Measurements from ENCODE around the gene BBX.

BBX gene

GRCh38 chr3:107522510-107523288 lies at the start of gene BBX:
Gene BBX (plus strand): TSS chr3:107522962. CDS start chr3:107710461, 187,499 bp downstream.
- H3K27me3 ChIP-seq (ENCODE audit: control insufficient read depth in 1 of 2, insufficient read depth in 2 of 2, low read length in 2 of 2): no peaks in the 10 kb centered on the region
- H3K36me3 ChIP-seq (ENCODE audit: control insufficient read depth in 2 of 2, insufficient read depth in 2 of 2, low read length in 2 of 2): no peaks in the 10 kb centered on the region
- H3K9ac ChIP-seq (ENCODE audit: low read length in 2 of 2): peak within 1 kb of the TSS; percentile 88 to 94
- peaks cover 13% of the 10 kb centered on the region for H3K4me1 ChIP-seq (ENCODE audit: control insufficient read depth, insufficient read depth, low read length)
- H3K27ac ChIP-seq (ENCODE audit: low read length): peak within 1 kb of the TSS; percentile 88
- peak within 1 kb of the TSS; percentile 87 to 97 for H3K4me3 ChIP-seq (ENCODE audit: low read length in 2 of 2)
- no peaks in the 10 kb centered on the region for H3K9me3 ChIP-seq (ENCODE audit: control insufficient read depth in 2 of 2, low read length in 2 of 2)

- Histone ChIP-seq H3K27me3 (ENCODE audit: control insufficient read depth in 1 of 2, insufficient read depth in 2 of 2, low read length in 2 of 2) (no peaks in the 10 kb centered on the region), H3K9me3 (ENCODE audit: control insufficient read depth in 2 of 2, low read length in 2 of 2) (no peaks in the 10 kb centered on the region), H3K36me3 (ENCODE audit: control insufficient read depth in 2 of 2, insufficient read depth in 2 of 2, low read length in 2 of 2) (no peaks in the 10 kb centered on the region), H3K4me3 (ENCODE audit: low read length in 2 of 2) (no peak overlapping the region), H3K27ac (ENCODE audit: low read length) (no peak overlapping the region), H3K4me1 (ENCODE audit: control insufficient read depth, insufficient read depth, low read length) (no peaks in the 10 kb centered on the region), H3K9ac (ENCODE audit: low read length in 2 of 2) (no peak overlapping the region)
Measured at GRCh38 chr3:107476462-107476861, 46.3 kb upstream of the BBX start.

- H3K27me3 ChIP-seq (ENCODE audit: control insufficient read depth in 1 of 2, insufficient read depth in 2 of 2, low read length in 2 of 2): no peaks in the 10 kb centered on the region
- H3K27ac ChIP-seq (ENCODE audit: low read length): no peak overlapping the region
- H3K4me1 ChIP-seq (ENCODE audit: control insufficient read depth, insufficient read depth, low read length): no peaks in the 10 kb centered on the region
- H3K36me3 ChIP-seq (ENCODE audit: control insufficient read depth in 2 of 2, insufficient read depth in 2 of 2, low read length in 2 of 2): no peaks in the 10 kb centered on the region
- no peak overlapping the region for H3K4me3 ChIP-seq (ENCODE audit: low read length in 2 of 2)
- no peaks in the 10 kb centered on the region for H3K9me3 ChIP-seq (ENCODE audit: control insufficient read depth in 2 of 2, low read length in 2 of 2)
- H3K9ac ChIP-seq (ENCODE audit: low read length in 2 of 2): no peak overlapping the region
Measured at GRCh38 chr3:107487490-107487889, 35.3 kb upstream of the BBX start.

- Histone ChIP-seq H3K9me3 (ENCODE audit: control insufficient read depth in 2 of 2, low read length in 2 of 2) (no peaks in the 10 kb centered on the region), H3K9ac (ENCODE audit: low read length in 2 of 2) (no peak overlapping the region)
Measured at GRCh38 chr3:107488942-107489341, 33.8 kb upstream of the BBX start.

GRCh38 chr3:107493134-107493533 lies 29.6 kb upstream of the BBX start:
- Histone ChIP-seq H3K27ac (ENCODE audit: low read length) (no peak overlapping the region), H3K4me3 (ENCODE audit: low read length in 2 of 2) (no peak overlapping the region), H3K36me3 (ENCODE audit: control insufficient read depth in 2 of 2, insufficient read depth in 2 of 2, low read length in 2 of 2) (no peaks in the 10 kb centered on the region), H3K9me3 (ENCODE audit: control insufficient read depth in 2 of 2, low read length in 2 of 2) (no peaks in the 10 kb centered on the region), H3K4me1 (ENCODE audit: control insufficient read depth, insufficient read depth, low read length) (no peaks in the 10 kb centered on the region), H3K27me3 (ENCODE audit: control insufficient read depth in 1 of 2, insufficient read depth in 2 of 2, low read length in 2 of 2) (no peaks in the 10 kb centered on the region), H3K9ac (ENCODE audit: low read length in 2 of 2) (no peak overlapping the region)

More at GRCh38 chr3:107488942-107489341, 33.8 kb upstream of the BBX start:
- no peaks in the 10 kb centered on the region for H3K4me1 ChIP-seq (ENCODE audit: control insufficient read depth, insufficient read depth, low read length)
- H3K27me3 ChIP-seq (ENCODE audit: control insufficient read depth in 1 of 2, insufficient read depth in 2 of 2, low read length in 2 of 2): no peaks in the 10 kb centered on the region
- H3K27ac ChIP-seq (ENCODE audit: low read length): no peak overlapping the region
- no peak overlapping the region for H3K4me3 ChIP-seq (ENCODE audit: low read length in 2 of 2)
- no peaks in the 10 kb centered on the region for H3K36me3 ChIP-seq (ENCODE audit: control insufficient read depth in 2 of 2, insufficient read depth in 2 of 2, low read length in 2 of 2)

GRCh38 chr3:107496855-107497254 lies 25.9 kb upstream of the BBX start:
- Histone ChIP-seq H3K4me3 (ENCODE audit: low read length in 2 of 2) (no peak overlapping the region), H3K36me3 (ENCODE audit: control insufficient read depth in 2 of 2, insufficient read depth in 2 of 2, low read length in 2 of 2) (no peaks in the 10 kb centered on the region), H3K4me1 (ENCODE audit: control insufficient read depth, insufficient read depth, low read length) (no peaks in the 10 kb centered on the region), H3K27ac (ENCODE audit: low read length) (no peak overlapping the region), H3K9ac (ENCODE audit: low read length in 2 of 2) (no peak overlapping the region), H3K27me3 (ENCODE audit: control insufficient read depth in 1 of 2, insufficient read depth in 2 of 2, low read length in 2 of 2) (no peaks in the 10 kb centered on the region), H3K9me3 (ENCODE audit: control insufficient read depth in 2 of 2, low read length in 2 of 2) (no peaks in the 10 kb centered on the region)

GRCh38 chr3:107498646-107499045 lies 24.1 kb upstream of the BBX start:
- no peaks in the 10 kb centered on the region for H3K9me3 ChIP-seq (ENCODE audit: control insufficient read depth in 2 of 2, low read length in 2 of 2)
- no peak overlapping the region for H3K9ac ChIP-seq (ENCODE audit: low read length in 2 of 2)
- no peaks in the 10 kb centered on the region for H3K36me3 ChIP-seq (ENCODE audit: control insufficient read depth in 2 of 2, insufficient read depth in 2 of 2, low read length in 2 of 2)
- H3K4me3 ChIP-seq (ENCODE audit: low read length in 2 of 2): no peak overlapping the region
- no peak overlapping the region for H3K27ac ChIP-seq (ENCODE audit: low read length)
- H3K4me1 ChIP-seq (ENCODE audit: control insufficient read depth, insufficient read depth, low read length): no peaks in the 10 kb centered on the region
- H3K27me3 ChIP-seq (ENCODE audit: control insufficient read depth in 1 of 2, insufficient read depth in 2 of 2, low read length in 2 of 2): no peaks in the 10 kb centered on the region

GRCh38 chr3:107506458-107506857 lies 16.3 kb upstream of the BBX start:
- Histone ChIP-seq H3K9me3 (ENCODE audit: control insufficient read depth in 2 of 2, low read length in 2 of 2) (no peaks in the 10 kb centered on the region), H3K4me1 (ENCODE audit: control insufficient read depth, insufficient read depth, low read length) (no peaks in the 10 kb centered on the region), H3K4me3 (ENCODE audit: low read length in 2 of 2) (no peak overlapping the region), H3K9ac (ENCODE audit: low read length in 2 of 2) (no peak overlapping the region), H3K36me3 (ENCODE audit: control insufficient read depth in 2 of 2, insufficient read depth in 2 of 2, low read length in 2 of 2) (no peaks in the 10 kb centered on the region), H3K27me3 (ENCODE audit: control insufficient read depth in 1 of 2, insufficient read depth in 2 of 2, low read length in 2 of 2) (no peaks in the 10 kb centered on the region), H3K27ac (ENCODE audit: low read length) (no peak overlapping the region)

GRCh38 chr3:107508331-107508730 lies 14.4 kb upstream of the BBX start:
- Histone ChIP-seq H3K4me3 (ENCODE audit: low read length in 2 of 2) (no peak overlapping the region), H3K4me1 (ENCODE audit: control insufficient read depth, insufficient read depth, low read length) (no peaks in the 10 kb centered on the region), H3K9me3 (ENCODE audit: control insufficient read depth in 2 of 2, low read length in 2 of 2) (no peaks in the 10 kb centered on the region), H3K27me3 (ENCODE audit: control insufficient read depth in 1 of 2, insufficient read depth in 2 of 2, low read length in 2 of 2) (no peaks in the 10 kb centered on the region), H3K27ac (ENCODE audit: low read length) (no peak overlapping the region), H3K36me3 (ENCODE audit: control insufficient read depth in 2 of 2, insufficient read depth in 2 of 2, low read length in 2 of 2) (no peaks in the 10 kb centered on the region), H3K9ac (ENCODE audit: low read length in 2 of 2) (no peak overlapping the region)

GRCh38 chr3:107512108-107512507 lies 10.7 kb upstream of the BBX start:
- H3K4me3 ChIP-seq (ENCODE audit: low read length in 2 of 2): no peak overlapping the region

GRCh38 chr3:107514453-107514852 lies 8.3 kb upstream of the BBX start:
- Histone ChIP-seq H3K9me3 (ENCODE audit: control insufficient read depth in 2 of 2, low read length in 2 of 2) (no peaks in the 10 kb centered on the region), H3K4me3 (ENCODE audit: low read length in 2 of 2) (no peak overlapping the region), H3K36me3 (ENCODE audit: control insufficient read depth in 2 of 2, insufficient read depth in 2 of 2, low read length in 2 of 2) (no peaks in the 10 kb centered on the region), H3K9ac (ENCODE audit: low read length in 2 of 2) (no peak overlapping the region), H3K27ac (ENCODE audit: low read length) (no peak overlapping the region), H3K27me3 (ENCODE audit: control insufficient read depth in 1 of 2, insufficient read depth in 2 of 2, low read length in 2 of 2) (no peaks in the 10 kb centered on the region), H3K4me1 (ENCODE audit: control insufficient read depth, insufficient read depth, low read length) (no peaks in the 10 kb centered on the region)

More at GRCh38 chr3:107512108-107512507, 10.7 kb upstream of the BBX start:
- H3K27ac ChIP-seq (ENCODE audit: low read length): no peak overlapping the region
- H3K9me3 ChIP-seq (ENCODE audit: control insufficient read depth in 2 of 2, low read length in 2 of 2): no peaks in the 10 kb centered on the region
- H3K27me3 ChIP-seq (ENCODE audit: control insufficient read depth in 1 of 2, insufficient read depth in 2 of 2, low read length in 2 of 2): no peaks in the 10 kb centered on the region
- H3K36me3 ChIP-seq (ENCODE audit: control insufficient read depth in 2 of 2, insufficient read depth in 2 of 2, low read length in 2 of 2): no peaks in the 10 kb centered on the region
- H3K9ac ChIP-seq (ENCODE audit: low read length in 2 of 2): no peak overlapping the region
- H3K4me1 ChIP-seq (ENCODE audit: control insufficient read depth, insufficient read depth, low read length): no peaks in the 10 kb centered on the region

All from stomach smooth muscle (tissue), 2 donors.